Activated CD4-positive, alpha-beta memory T cell treated with anti-CD3 and anti-CD28 coated beads, Interleukin-2, amount 10 ng/mL, durations not matched to agents 7 days and 5 days (primary cell): ENCODE results near the gene NCOA7. TPM values are rescaled to one million over a fixed set of nuclear protein-coding genes. Genes with fewer than 3 reads are reported as not detected.

Experiments used
- CTCF ChIA-PET: fragments of 350-600 bp; sonication (Branson Sonifier 250); formaldehyde crosslinking; loops from one replicate; lab custom pipeline; 2021; ENCODE audit warnings: antibody characterized with exemption, inconsistent platforms; lab: Charles Lee
- POLR2A ChIA-PET: fragments of 350-600 bp; sonication (Branson Sonifier 250); formaldehyde crosslinking; loops from one replicate; lab custom pipeline; 2021; ENCODE audit warnings: antibody characterized with exemption; lab: Charles Lee
- DNase-seq: peaks from one replicate; pipeline ENCODE4 v3.0.0-alpha.2; 2020
- H3K27ac Mint-ChIP-seq: one replicate; pipeline ENCODE4 v1.8.0; 2021; ENCODE audit warnings: mild to moderate bottlenecking, mixed read lengths
- H3K27me3 Mint-ChIP-seq: one replicate; pipeline ENCODE4 v1.8.0; 2021; ENCODE audit warnings: mixed read lengths
- H3K36me3 Mint-ChIP-seq: one replicate; pipeline ENCODE4 v1.8.0; 2021; ENCODE audit warnings: low read depth, mixed read lengths
- H3K4me1 Mint-ChIP-seq: one replicate; pipeline ENCODE4 v1.8.0; 2021; ENCODE audit warnings: mixed read lengths
- H3K4me3 Mint-ChIP-seq: one replicate; pipeline ENCODE4 v1.8.0; 2021; ENCODE audit warnings: mild to moderate bottlenecking, mixed read lengths
- H3K9me3 Mint-ChIP-seq: one replicate; pipeline ENCODE4 v1.8.0; 2021; ENCODE audit warnings: mixed read lengths
- total RNA-seq, 2 experiments: library from RNA; stranded (reverse); gene quantifications; one replicate each; pipeline ENCODE4 v1.2.3, GENCODE V29; 2021

NCOA7 gene
- total RNA-seq, 2 experiments from 2014 or later: 45.2 to 49.9 TPM

DNA sequence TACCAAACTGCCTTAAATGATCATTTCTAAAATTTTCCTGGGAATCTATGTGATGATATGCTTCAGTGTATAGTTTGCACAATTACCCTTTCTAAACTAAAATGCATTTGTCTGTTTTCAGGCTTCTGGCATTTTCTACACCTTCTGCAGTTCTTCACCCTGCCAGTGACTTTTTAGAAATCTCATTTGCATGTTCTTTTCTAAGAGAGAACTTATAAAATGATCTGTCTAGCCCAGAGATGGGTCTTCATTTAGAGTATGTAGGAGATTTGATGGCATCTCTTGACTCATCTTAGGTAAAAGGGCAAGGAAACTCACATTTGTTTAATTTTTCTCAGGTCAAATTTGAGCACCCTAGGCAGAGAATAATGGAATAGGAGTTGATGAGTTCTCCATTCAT lies 17.8 kb downstream of the NCOA7 start:
- no peak overlapping the region for H3K4me3 Mint-ChIP-seq

DNA sequence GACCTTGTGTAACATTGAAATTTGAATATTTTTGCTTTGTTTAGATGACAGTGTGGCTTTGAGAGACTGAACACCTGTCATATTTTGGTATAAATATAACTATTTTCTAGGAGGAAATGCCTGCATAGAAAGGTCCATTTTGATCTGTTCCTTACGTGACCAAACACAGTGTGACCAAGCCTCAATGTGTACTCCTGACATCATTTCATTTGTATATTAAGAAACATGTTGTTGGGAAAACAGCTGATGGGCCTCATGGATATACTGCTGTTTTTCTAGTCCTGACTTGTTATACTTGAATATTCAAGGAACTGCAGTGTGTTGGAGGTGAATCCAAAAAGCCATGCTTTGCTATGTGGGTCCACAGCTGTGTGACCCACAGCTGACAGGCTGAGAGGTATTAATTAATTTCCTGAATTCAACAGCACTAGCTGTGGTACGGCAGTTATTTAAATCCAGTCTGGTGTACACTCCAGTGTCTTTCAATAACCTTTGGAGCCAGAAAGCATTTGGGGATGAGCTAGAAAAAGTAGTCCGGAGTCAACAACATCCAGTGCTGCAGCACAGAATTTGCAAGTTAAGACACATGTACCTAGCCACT lies 18.9 kb downstream of the NCOA7 start:
- Mint-ChIP-seq H3K27me3 (no peaks in the 10 kb centered on the region), H3K4me3 (no peak overlapping the region)

More for the DNA sequence above, 17.8 kb downstream of the NCOA7 start:
- Mint-ChIP-seq H3K27me3 (no peaks in the 10 kb centered on the region), H3K27ac (no peak overlapping the region), H3K4me1 (peaks cover 53% of the 10 kb centered on the region), H3K9me3 (no peaks in the 10 kb centered on the region), H3K36me3 (peaks cover 36% of the 10 kb centered on the region)
- ChIA-PET POLR2A (interaction anchor here (5.3 kb wide), 1 partner anchor 18 kb away, joined by 41 read pairs; the partner anchor contains the start of gene NCOA7), CTCF (no interaction called here)
- DNase-seq: no peak

DNA sequence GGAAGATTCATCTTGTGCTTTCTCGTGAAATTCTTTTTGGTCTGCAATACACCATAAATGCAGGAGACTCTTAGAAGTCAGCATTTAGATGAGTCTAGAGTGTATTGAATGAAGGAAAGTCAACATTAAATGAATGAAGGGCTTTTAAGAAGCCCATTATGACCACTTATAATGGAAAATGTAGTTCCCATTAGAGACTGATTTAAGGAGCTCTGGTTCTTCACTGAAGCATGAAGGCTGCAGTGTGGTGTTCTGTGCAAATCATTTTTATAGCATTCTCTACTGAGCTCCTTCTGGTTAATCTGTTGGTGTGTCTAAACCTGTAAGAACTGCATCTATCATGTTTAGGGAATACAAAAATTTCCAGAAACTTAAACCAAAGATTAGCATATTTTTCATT lies 19.7 kb downstream of the NCOA7 start:
- no peak overlapping the region for H3K27ac Mint-ChIP-seq
- peaks cover 34% of the 10 kb centered on the region for H3K36me3 Mint-ChIP-seq
- no peaks in the 10 kb centered on the region for H3K27me3 Mint-ChIP-seq
- H3K4me3 Mint-ChIP-seq: no peak overlapping the region
- CTCF ChIA-PET: interaction anchor here (2.5 kb wide), 1 partner anchor 19 kb away, joined by 16 read pairs; the partner anchor contains the start of gene NCOA7
- H3K9me3 Mint-ChIP-seq: no peaks in the 10 kb centered on the region
- no peak for DNase-seq
- H3K4me1 Mint-ChIP-seq: peaks cover 47% of the 10 kb centered on the region
- POLR2A ChIA-PET: interaction anchor here (0.7 to 0.8 kb wide), 2 partner anchors 16 to 30 kb away, joined by 3 read pairs; no protein-coding TSS in a partner anchor

More for the DNA sequence above, 18.9 kb downstream of the NCOA7 start:
- POLR2A ChIA-PET: interaction anchor here (0.7 to 0.8 kb wide), 2 partner anchors 15 to 29 kb away, joined by 3 read pairs; no protein-coding TSS in a partner anchor
- H3K4me1 Mint-ChIP-seq: peaks cover 48% of the 10 kb centered on the region
- CTCF ChIA-PET: interaction anchor here (2.5 kb wide), 1 partner anchor 18 kb away, joined by 16 read pairs; the partner anchor contains the start of gene NCOA7
- H3K9me3 Mint-ChIP-seq: no peaks in the 10 kb centered on the region
- H3K36me3 Mint-ChIP-seq: peaks cover 30% of the 10 kb centered on the region
- H3K27ac Mint-ChIP-seq: no peak overlapping the region
- DNase-seq: no peak

DNA sequence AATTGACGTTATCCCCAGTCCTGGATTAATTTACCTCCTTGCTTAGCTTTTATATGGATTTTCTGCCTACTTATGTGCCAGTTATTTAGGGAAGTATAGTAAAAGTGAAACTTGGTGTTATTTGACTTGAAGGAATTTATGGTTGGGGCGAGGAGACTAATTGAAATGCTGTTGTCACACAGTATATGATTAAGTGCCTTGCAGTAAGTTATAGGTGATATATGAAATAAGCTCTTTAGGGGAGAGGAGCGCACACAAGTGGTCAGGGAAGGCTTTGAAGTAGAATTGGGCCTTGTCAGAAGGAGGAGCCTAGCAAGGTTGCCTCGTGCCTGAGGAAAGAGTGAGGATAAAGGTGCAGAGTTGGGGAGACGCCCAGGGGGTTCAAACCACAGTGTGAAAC lies 20.5 kb downstream of the NCOA7 start:
- Mint-ChIP-seq H3K36me3 (peaks cover 36% of the 10 kb centered on the region), H3K4me3 (no peak overlapping the region), H3K9me3 (no peaks in the 10 kb centered on the region), H3K27ac (no peak overlapping the region), H3K4me1 (peaks cover 44% of the 10 kb centered on the region), H3K27me3 (no peaks in the 10 kb centered on the region)
- no peak for DNase-seq
- CTCF ChIA-PET: interaction anchor here (2.5 kb wide), 1 partner anchor 20 kb away, joined by 16 read pairs; the partner anchor contains the start of gene NCOA7
- POLR2A ChIA-PET: interaction anchor here (1.1 kb wide), 1 partner anchor 22 kb away, joined by 3 read pairs; no protein-coding TSS in a partner anchor

DNA sequence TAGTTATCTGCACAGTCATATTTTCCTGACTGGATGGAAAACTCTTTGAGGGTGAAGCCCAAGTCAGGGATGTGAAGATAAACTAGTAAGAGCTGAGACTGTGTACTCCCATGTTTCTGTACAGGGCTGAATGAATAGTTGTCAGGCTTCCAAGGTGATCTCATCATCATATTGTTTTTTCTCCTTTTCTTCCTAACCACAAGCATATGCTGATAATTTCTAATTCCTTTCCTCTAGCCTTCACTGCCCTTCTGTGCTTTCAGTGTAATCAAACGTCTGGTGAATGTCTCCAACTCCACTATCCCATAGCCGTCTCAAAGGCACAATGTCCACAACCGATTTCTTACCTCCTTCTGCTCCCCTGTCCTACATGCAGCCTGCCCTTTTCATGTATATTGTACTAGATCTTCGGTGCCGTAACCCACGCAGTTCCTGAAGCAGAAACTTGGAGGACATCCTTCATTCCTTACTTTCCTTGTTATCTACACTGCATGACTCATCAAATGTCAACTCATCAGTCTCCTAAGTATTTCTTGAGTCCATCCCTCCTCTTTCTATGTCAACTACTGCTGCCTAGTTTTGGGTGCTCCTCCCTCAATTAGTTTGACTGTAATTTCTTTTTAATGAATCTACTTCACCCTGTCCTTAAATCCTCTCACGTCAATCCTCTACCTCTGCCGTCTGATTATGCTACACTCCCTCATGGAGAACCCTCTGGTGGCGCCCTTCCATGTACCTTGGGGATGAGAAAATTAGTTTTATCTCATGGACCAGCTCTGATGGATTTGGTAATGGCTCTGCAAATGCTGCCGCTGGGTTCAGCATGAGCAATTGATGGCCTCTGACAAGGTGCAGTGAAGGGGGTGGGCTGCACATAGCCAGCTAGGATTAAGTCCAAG lies 21.9 kb downstream of the NCOA7 start:
- DNase-seq: no peak
- no peak overlapping the region for H3K4me3 Mint-ChIP-seq
- no peak overlapping the region for H3K27ac Mint-ChIP-seq
- peaks cover 44% of the 10 kb centered on the region for H3K36me3 Mint-ChIP-seq
- peaks cover 38% of the 10 kb centered on the region for H3K4me1 Mint-ChIP-seq
- ChIA-PET POLR2A (interaction anchor here (1.0 kb wide), 1 partner anchor 22 kb away, joined by 3 read pairs; the partner anchor contains the start of gene NCOA7), CTCF (no interaction called here)
- no peaks in the 10 kb centered on the region for H3K9me3 Mint-ChIP-seq
- H3K27me3 Mint-ChIP-seq: no peaks in the 10 kb centered on the region

DNA sequence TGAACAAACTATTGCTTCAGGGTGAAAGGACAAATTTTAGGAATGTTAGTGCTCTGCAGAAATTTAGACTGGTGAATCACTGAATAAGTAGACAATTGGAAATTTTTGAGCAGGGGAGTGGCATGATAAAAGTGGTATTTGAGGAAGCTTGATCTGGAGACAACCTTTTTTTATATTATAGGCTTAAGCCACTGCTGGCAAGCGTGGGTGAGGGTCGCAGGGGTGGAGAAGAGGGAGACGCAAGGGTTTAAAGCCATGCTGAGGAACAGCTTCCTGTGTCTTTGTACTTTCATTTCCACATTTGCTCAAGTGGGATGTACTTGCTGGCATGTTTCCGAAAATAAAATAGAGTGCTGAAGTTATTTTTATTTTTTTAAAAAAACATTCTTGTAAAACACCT lies 23.7 kb downstream of the NCOA7 start:
- ChIA-PET CTCF (no interaction called here), POLR2A (no interaction called here)
- Mint-ChIP-seq H3K9me3 (no peaks in the 10 kb centered on the region), H3K27me3 (no peaks in the 10 kb centered on the region), H3K27ac (no peak overlapping the region), H3K36me3 (peaks cover 38% of the 10 kb centered on the region), H3K4me1 (peaks cover 37% of the 10 kb centered on the region), H3K4me3 (peak overlapping the region; percentile 22)
- no peak for DNase-seq

DNA sequence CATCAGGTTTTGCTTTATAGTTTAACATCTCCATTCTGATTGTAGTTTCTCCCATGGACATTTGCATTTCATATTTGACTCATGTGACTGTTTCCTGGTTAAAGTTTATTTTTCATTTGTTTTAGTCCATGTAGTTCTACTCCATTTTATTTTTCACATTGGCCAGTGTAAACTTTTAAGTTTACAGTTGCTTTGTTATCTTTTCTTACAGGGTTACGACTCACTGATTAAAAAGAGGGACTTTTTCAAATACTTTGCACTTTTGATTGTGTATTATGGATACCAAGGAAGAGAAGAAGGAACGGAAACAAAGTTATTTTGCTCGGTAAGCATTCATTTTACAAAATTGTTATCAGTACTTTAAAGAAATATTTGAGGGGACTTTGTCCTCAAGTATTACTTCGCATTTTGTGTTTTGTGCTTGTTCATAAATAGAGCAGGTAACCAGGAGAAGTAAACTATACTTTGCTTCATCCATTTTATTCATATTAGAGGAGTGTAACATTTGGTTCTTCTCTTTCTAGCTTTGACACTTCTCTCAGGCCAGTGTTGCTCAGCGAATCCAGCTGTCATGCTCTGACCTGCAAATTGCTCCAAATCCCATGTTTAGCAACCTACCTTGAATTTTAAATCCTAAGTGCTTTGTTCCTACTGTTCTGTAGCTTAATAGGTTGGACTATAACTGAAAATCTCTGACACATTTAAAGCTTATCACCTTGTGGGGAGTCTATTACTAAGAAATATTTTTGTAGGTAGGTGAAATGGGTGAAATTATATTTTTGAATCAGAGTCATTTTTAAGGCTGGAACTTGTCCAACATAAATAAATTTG lies 24.5 kb downstream of the NCOA7 start:
- Mint-ChIP-seq H3K27ac (no peak overlapping the region), H3K27me3 (no peaks in the 10 kb centered on the region), H3K4me1 (peaks cover 37% of the 10 kb centered on the region), H3K9me3 (no peaks in the 10 kb centered on the region), H3K4me3 (no peak overlapping the region), H3K36me3 (peaks cover 45% of the 10 kb centered on the region)
- ChIA-PET CTCF (no interaction called here), POLR2A (no interaction called here)
- DNase-seq: no peak

DNA sequence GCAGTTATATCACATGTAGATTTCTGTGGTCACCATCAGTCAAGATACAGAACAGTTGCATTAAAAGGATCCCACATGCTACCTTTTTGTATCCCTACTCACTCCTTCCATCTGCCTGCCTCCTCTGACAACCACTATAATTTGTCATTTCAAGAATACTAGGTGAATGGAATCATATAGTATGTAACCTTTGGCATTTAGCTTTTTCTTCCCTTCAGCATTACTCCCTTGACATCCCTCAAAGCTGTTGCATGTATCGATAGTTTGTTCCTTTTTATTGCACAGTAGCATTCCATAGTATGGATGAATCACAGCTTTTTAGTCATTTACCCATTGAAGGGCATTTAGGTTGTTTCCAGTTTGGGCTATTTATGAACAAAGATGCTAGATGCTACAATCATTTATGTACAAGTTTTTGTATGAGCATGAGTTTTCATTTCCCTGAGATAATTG lies 26.1 kb downstream of the NCOA7 start:
- no peaks in the 10 kb centered on the region for H3K9me3 Mint-ChIP-seq
- no peak overlapping the region for H3K4me3 Mint-ChIP-seq
- CTCF ChIA-PET: no interaction called here
- DNase-seq: no peak
- peaks cover 39% of the 10 kb centered on the region for H3K4me1 Mint-ChIP-seq
- no peak overlapping the region for H3K27ac Mint-ChIP-seq
- peaks cover 53% of the 10 kb centered on the region for H3K36me3 Mint-ChIP-seq
- H3K27me3 Mint-ChIP-seq: no peaks in the 10 kb centered on the region
- POLR2A ChIA-PET: interaction anchor here (2.7 kb wide), 1 partner anchor 26 kb away, joined by 8 read pairs; the partner anchor contains the start of gene NCOA7

DNA sequence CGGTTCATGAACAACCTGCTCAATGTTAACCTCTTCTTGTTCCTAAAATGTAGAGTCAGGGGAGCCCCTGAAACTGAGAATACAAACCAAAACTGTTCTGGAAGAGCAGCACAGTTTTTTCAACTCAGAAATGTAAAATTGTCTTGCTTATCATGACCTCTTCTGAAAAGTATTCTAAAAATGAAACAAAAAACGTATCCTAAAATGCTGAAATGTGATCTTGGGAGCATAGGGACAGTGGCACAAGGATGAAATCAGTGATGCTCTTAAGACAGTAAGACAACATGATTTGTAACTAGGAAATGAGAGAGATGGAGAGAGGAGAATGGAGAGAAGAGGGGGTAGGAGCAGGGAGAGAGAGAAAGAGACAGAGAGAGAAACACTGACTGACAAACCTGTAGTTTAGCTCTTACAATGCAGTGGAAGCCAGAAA lies 27.5 kb downstream of the NCOA7 start:
- peaks cover 36% of the 10 kb centered on the region for H3K4me1 Mint-ChIP-seq
- CTCF ChIA-PET: no interaction called here
- no peak overlapping the region for H3K27ac Mint-ChIP-seq
- DNase-seq: no peak
- H3K27me3 Mint-ChIP-seq: no peaks in the 10 kb centered on the region
- no peaks in the 10 kb centered on the region for H3K9me3 Mint-ChIP-seq
- peaks cover 51% of the 10 kb centered on the region for H3K36me3 Mint-ChIP-seq
- H3K4me3 Mint-ChIP-seq: no peak overlapping the region
- POLR2A ChIA-PET: interaction anchor here (2.7 kb wide), 1 partner anchor 28 kb away, joined by 8 read pairs; the partner anchor contains the start of gene NCOA7

DNA sequence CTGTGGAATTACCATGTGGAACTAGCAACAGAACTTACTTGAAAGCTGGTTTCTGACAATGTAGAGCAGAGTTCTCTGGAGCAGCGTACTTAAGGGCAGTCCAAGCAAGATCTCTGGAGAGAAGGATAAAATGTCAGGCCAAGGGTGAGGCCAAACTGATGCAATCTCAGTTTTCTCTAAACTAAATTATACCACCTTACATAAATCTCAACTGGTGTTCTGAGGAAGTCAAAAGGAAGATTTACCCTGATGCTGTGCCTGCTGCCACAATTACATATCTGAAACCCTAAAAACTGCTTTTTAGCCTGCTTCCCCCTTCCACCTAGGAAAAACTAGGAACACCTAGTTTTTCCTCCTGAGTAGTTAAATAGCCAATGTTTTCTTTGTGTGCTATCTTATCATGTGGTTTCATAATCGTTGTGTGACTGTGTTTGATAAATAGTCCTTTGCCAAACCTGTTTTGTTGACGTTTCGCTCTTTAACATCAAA lies 28.1 kb downstream of the NCOA7 start:
- H3K9me3 Mint-ChIP-seq: no peaks in the 10 kb centered on the region
- CTCF ChIA-PET: no interaction called here
- no peak overlapping the region for H3K4me3 Mint-ChIP-seq
- peaks cover 51% of the 10 kb centered on the region for H3K36me3 Mint-ChIP-seq
- no peaks in the 10 kb centered on the region for H3K27me3 Mint-ChIP-seq
- POLR2A ChIA-PET: interaction anchor here (2.7 kb wide), 1 partner anchor 28 kb away, joined by 8 read pairs; the partner anchor contains the start of gene NCOA7
- peaks cover 36% of the 10 kb centered on the region for H3K4me1 Mint-ChIP-seq
- no peak overlapping the region for H3K27ac Mint-ChIP-seq
- DNase-seq: no peak

DNA sequence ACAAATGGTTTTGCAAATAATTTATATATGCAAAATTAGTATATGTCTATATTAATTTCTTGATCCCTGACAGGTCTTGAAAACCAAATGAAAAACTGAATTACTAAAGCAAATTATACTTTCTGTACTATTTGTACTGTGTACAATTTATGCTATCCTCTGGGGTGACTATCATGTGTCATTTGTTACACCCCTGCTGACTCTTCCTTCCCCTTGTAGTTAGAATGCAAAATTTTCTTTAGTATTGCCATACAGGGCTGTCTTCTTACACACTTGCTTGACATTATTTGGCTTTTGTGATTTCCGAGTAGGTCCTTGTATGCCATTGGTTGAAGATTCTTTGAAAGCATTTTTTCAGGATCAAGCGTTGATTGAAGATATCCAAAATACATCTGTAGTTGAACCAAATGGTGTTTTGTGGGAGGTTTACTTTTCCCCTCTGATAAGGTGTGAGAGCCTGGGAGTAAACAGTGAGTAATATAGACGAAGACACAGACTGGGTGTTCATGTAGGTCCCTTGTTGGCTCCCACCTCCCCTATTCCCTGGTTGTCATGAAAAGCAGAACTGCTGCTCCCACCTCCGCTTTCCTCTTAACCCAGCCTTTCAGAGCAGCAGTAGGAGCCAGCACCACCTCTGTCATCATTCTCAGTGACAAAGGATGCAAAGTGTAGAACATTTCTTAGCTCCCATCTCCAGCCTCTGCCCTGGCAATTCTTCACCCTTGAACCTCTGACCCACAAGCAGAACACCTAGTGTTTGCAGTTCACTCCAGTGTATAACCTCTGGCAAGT lies 29.0 kb downstream of the NCOA7 start:
- POLR2A ChIA-PET: no interaction called here
- Mint-ChIP-seq H3K9me3 (no peaks in the 10 kb centered on the region), H3K27me3 (no peaks in the 10 kb centered on the region), H3K27ac (no peak overlapping the region), H3K36me3 (peaks cover 52% of the 10 kb centered on the region), H3K4me1 (peaks cover 32% of the 10 kb centered on the region), H3K4me3 (no peak overlapping the region)
- no peak for DNase-seq
- CTCF ChIA-PET: interaction anchor here (1.8 kb wide), 1 partner anchor 137 kb away, joined by 5 read pairs; the partner anchor contains the start of gene HINT3
